GM19240 (cell line): ENCODE measurements around the gene CACNA1D.

Experiments used
- DNase-seq: peaks from one replicate; pipeline ENCODE4 v3.0.0; 2011; ENCODE audit warnings: low spot score; ENCODE audit not compliant: insufficient read length

Gene CACNA1D

DNA sequence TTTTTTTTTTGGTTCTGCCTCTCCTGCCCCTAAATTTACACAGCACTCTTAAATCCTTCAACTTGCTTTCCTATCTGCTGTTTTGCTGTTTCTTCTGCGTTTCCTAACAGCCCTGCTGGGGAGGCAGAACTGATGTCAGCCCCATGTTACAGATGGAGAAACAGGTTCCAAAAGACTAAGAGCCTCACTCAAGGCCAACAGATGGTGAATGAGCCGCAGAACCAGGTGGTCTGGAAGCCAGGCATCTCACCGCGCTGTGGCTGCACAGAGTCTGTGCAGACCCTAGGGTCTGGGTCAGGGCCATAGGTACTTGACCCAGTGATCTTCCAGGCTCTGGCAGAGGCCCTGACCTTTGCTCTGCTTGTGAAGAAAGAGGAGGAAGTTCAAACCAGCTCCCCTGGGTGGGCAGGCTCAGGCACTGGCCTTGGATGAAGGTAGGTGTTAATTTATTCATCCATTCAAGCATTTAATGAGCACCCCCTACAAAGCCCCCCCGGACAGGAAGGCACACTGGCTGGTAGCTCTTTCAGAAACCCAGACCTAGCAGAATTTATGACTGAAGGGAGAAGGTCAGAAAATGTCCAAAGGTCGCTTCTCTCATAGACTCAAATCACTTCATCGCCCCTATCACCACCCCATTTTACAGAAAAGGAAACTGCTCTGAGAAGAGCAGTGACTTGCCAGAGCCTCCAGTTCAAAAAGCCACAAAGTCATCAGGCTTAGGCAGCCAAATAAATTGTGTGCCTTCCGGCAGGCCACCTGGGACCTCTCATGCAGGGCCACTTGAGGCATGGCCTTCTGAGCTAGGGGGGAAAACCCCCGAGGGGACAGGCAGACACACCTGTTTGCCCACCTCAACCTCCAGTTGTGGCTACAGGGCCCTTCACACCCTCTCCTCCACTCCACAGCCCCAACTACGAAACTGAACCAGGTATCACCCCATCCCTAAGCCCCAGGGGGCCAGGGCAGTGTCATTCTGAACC lies 349.1 kb downstream of the CACNA1D start:
- DNase-seq = peak; percentile 30

- DNase-seq = no peak
These were observed 350.1 kb downstream of the CACNA1D start for GRCh38 chr3:53844262-53845102.

DNA sequence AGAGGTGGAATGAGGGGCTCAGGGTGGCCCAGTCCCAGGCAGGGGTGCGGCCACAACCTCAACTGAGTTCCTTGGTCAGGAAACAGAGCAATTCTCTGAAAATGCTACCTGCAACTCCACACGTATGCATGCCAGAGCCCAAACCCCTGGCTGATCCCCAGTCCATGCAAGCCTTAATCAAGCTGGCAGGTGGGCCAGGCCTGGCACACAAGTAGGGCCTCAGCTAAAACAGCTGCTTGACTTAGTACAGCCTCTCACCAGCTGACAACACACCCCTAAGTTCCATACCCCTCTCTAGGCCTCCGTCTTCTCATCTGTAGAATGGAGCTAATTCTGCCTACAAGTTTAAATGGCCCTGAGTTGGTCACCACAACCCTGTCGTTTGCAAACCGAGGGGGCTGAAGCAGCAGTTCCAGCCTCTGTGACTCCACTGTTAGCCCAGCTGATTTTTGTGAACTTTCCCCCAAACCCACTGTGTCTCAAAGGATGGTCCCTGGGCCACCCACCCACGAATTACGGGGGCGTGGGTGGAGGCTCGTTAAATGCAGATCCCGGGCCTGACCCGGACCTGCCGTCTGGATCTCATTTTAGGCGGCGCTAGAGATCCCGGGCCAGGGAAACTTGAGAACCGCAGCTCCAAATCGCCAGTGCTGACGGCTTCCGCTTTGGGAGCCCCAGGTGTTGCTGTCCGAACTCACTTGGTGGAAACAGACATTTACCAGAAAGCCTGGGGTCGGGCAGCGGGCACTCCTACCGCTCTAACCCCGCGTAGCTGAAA lies 350.9 kb downstream of the CACNA1D start:
- no peak for DNase-seq

DNA sequence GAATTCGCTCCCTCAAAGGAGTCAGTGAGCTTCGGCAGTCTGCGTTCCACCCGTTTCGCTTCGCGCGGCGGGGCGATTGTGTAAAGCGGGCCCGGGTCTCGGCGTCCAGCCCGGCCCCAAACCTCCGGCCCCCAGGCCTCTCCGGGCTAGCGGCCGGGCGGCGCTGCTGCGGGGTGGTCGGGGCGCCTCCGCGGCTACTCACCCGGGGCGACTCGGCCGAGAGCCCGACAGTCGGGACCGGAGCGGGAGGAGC lies 351.4 kb downstream of the CACNA1D start:
- DNase-seq = no peak

DNA sequence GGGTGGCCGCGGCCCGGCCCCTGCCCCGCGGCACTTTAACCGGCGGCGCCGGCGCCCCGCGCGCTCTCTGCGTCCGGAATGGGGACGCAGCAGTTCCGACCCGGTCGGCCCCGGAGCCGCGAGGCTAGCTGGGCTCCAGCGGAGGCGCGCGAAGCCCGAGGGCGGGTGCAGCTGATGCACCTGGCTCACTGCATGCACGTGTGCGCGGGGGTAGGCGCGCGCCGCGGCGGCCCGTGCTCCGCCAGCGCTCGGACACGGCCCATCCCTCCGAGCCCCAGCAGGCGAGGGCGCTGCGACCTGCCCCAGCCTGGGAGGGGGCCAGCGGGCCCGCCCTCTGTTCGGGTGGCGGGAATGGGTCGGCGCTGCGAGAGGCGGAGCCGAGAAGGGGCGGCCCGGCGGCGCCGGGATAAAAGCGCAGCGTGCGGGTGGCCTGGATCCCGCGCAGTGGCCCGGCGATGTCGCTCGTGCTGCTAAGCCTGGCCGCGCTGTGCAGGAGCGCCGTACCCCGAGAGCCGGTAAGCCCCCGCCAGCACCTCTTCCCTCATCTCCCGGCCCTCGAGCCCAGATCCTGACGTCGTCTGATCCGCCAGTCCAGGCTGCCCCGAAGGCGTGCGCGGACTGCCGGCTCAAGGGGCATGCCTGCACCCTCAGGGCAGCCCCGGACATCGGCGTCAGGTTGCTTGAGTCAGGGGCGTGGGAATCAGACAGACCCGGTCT lies 351.9 kb downstream of the CACNA1D start, which contains the start of the genes CHDH and IL17RB:
CHDH (minus strand) TSS at position 286 of the 717 bp plus-strand sequence. CDS start 22,411 bp downstream, outside the sequence.
IL17RB (plus strand) TSS at position 435 of the 717 bp plus-strand sequence; CDS start at position 456, 21 bp downstream.
- DNase-seq = no peak

GRCh38 chr3:53846851-53847155 lies 352.4 kb downstream of the CACNA1D start:
- DNase-seq = no peak

DNA sequence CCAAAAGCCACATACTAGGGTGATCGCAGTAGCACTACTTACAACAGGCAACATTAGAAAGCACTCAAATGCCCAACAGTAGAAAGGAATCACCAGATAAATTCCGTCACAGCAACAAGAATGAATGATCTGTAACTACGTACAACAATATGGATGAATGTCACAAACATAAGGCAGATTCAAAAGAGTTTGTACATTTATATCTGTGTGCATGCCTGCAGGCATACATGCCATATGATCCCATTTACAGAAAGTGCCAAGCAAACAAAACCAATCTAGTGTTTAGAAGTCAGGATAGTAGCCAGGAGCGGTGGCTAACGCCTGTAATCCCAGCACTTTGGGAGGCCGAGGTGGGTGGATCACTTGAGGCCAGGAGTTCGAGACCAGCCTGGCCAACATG lies 355.5 kb downstream of the CACNA1D start:
- no peak for DNase-seq

GRCh38 chr3:53850895-53851294 lies 356.5 kb downstream of the CACNA1D start:
- no peak for DNase-seq

GRCh38 chr3:53856964-53857363 lies 362.6 kb downstream of the CACNA1D start:
- no peak for DNase-seq

- no peak for DNase-seq
These were observed 363.8 kb downstream of the CACNA1D start for GRCh38 chr3:53858096-53858741.

- no peak for DNase-seq
These were observed 364.8 kb downstream of the CACNA1D start for GRCh38 chr3:53859178-53859577.

- no peak for DNase-seq
These were observed 365.8 kb downstream of the CACNA1D start for GRCh38 chr3:53860196-53860595.

DNA sequence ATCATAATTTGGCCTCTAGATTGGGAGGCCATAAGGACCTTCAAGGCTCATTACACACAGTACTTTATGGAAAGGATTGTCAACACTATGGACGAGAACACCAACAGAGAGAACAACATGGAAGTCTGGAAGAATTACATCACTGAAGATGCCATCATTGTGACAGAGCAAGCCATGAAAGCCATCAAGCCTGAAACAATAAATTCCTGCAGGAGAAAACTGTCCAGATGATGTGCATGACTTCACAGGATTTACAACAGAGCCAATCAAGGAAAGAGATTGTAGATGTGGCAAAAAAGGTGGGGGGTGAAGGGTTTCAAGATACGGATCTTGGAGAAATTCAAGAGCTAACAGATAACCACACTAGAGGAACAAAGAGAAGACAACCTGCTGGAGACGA lies 367.8 kb downstream of the CACNA1D start:
- no peak for DNase-seq

GRCh38 chr3:53863145-53863544 lies 368.7 kb downstream of the CACNA1D start:
- no peak for DNase-seq
